Kidney (tissue), 14 donors: Measurements from ENCODE around the gene KRTAP5-11. TPM values are rescaled to one million over a fixed set of nuclear protein-coding genes. Genes with fewer than 3 reads are reported as not detected.
"Not testable (repeated sequence)": the region's sequence is repeated elsewhere in the genome, so short reads cannot be mapped to it uniquely, and the experiment has no call there.

Experiments used
- DNase-seq, 5 donors: peaks; one replicate each; pipeline ENCODE4 v3.0.0-alpha.2; 2013 to 2020
- FAIRE-seq: peaks from 2 replicates; lab custom pipeline; 2012; peaks lifted over from hg19 to GRCh38; lab: Jason Lieb, UNC
- H3K27ac ChIP-seq, 2 donors: one replicate each; pipeline ENCODE4 v1.7.0; 2013; ENCODE audit warnings: low read depth in 2 of 2, low read length in 2 of 2, inconsistent platforms in 1 of 2
- H3K27me3 ChIP-seq: one replicate; pipeline ENCODE4 v1.7.1; 2013; ENCODE audit warnings: low read length, inconsistent platforms; ENCODE audit not compliant: control insufficient read depth, insufficient read depth
- H3K36me3 ChIP-seq, 3 donors: one replicate each; pipeline versions ENCODE4 v1.7.0 to v1.7.1; 2013; ENCODE audit warnings: low read length in 3 of 3, control low read depth in 1 of 3, inconsistent platforms in 1 of 3; ENCODE audit not compliant: insufficient read depth in 3 of 3, control insufficient read depth in 2 of 3
- H3K4me1 ChIP-seq, 3 donors: one replicate each; pipeline versions ENCODE4 v1.7.0 to v1.7.1; 2013; ENCODE audit warnings: low read length in 3 of 3, inconsistent platforms in 1 of 3, low read depth in 1 of 3; ENCODE audit not compliant: control insufficient read depth in 2 of 3, insufficient read depth in 2 of 3
- H3K4me3 ChIP-seq, 3 donors: one replicate each; pipeline versions ENCODE4 v1.7.0 to v1.8.1; 2013; ENCODE audit warnings: low read length in 3 of 3, control low read depth in 1 of 3, inconsistent platforms in 1 of 3
- H3K9ac ChIP-seq, 3 donors: one replicate each; pipeline versions ENCODE4 v1.7.0 to v1.7.1; 2013; ENCODE audit warnings: low read length in 3 of 3, control low read depth in 1 of 3, inconsistent platforms in 1 of 3
- H3K9me3 ChIP-seq, 3 donors: one replicate each; pipeline versions ENCODE4 v1.7.0 to v1.7.1; 2013; ENCODE audit warnings: low read length in 3 of 3, control low read depth in 1 of 3, inconsistent platforms in 1 of 3; ENCODE audit not compliant: control insufficient read depth in 2 of 3, insufficient read depth in 1 of 3
- intact Hi-C: fragments of 100-400 bp; cut with DNase I; formaldehyde crosslinking; loops from one replicate; pipeline ENCODE4 v1.11.1; 2022
- polyA plus RNA-seq: library from polyadenylated mRNA; stranded (reverse); fragments of 350-450 nt; fragmentation: Illumina TruSeq; extraction: RNeasy Lipid Tissue Mini Kit (QIAGEN cat#74804); gene quantifications from one replicate; pipeline ENCODE4 v1.2.3, GENCODE V29; 2014; ENCODE audit warnings: low read depth, low replicate concordance; ENCODE audit not compliant: insufficient read depth
- total RNA-seq: library from RNA; stranded (reverse); fragmentation: NEBNext Ultra II Directional; extraction: Animal tissue kit (Norgen Biotek cat#: 25700); gene quantifications from one replicate; pipeline ENCODE4 v1.2.1, GENCODE V29; 2021
- TF ChIP-seq, protein P1 (sequence below): IDR thresholded peaks from 3 replicates; pipeline ENCODE4 v1.5.1; 2012; ENCODE audit warnings: mild to moderate bottlenecking, moderate library complexity, borderline replicate concordance; ENCODE audit not compliant: insufficient read depth; ENCODE audit errors: extremely low read depth
- donor health status: control.
- donor health status: control.
- donor health status: control.
- donor health status: control.
- donor health status: control.
- donor health status: DM: yes; HTN: yes; CAD: no.
- donor health status: Normal renal cell carcinoma (clear cell type).

The KRTAP5-11 gene
- total and polyA plus RNA-seq, 2 donors from 2014 or later: not detected

DNA sequence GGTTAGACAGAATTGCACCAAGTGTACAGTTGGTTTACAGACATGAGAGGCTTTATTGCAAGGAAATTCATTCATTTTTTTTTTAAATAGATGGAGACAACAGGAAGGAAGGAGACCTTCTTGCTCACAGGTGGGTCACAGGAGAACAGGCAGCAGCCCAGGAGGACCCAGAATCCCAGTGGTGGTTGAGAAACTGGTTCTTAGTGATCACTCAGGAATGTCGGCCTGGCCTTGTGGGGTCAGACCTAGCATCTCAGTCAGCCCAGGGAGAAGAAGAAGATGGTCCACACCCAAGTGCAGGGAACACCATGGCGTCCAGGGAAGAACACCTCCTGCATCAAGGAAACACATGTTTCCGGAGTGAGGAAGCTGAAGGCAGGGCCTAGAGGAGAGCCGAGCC lies 849 bp downstream of the KRTAP5-11 start:
- Histone ChIP-seq H3K36me3 (no peaks in the 10 kb centered on the region), H3K9me3 (no peaks in the 10 kb centered on the region), H3K9ac (no peak overlapping the region), H3K27me3 (no peaks in the 10 kb centered on the region), H3K4me3 (no peak overlapping the region), H3K27ac (no peak overlapping the region), H3K4me1 (no peaks in the 10 kb centered on the region)
- intact Hi-C loops: no loop called here
- DNase-seq: no peak
- FAIRE-seq: no peak
- TF ChIP-seq, protein P1, sequence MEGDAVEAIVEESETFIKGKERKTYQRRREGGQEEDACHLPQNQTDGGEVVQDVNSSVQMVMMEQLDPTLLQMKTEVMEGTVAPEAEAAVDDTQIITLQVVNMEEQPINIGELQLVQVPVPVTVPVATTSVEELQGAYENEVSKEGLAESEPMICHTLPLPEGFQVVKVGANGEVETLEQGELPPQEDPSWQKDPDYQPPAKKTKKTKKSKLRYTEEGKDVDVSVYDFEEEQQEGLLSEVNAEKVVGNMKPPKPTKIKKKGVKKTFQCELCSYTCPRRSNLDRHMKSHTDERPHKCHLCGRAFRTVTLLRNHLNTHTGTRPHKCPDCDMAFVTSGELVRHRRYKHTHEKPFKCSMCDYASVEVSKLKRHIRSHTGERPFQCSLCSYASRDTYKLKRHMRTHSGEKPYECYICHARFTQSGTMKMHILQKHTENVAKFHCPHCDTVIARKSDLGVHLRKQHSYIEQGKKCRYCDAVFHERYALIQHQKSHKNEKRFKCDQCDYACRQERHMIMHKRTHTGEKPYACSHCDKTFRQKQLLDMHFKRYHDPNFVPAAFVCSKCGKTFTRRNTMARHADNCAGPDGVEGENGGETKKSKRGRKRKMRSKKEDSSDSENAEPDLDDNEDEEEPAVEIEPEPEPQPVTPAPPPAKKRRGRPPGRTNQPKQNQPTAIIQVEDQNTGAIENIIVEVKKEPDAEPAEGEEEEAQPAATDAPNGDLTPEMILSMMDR: no peak

DNA sequence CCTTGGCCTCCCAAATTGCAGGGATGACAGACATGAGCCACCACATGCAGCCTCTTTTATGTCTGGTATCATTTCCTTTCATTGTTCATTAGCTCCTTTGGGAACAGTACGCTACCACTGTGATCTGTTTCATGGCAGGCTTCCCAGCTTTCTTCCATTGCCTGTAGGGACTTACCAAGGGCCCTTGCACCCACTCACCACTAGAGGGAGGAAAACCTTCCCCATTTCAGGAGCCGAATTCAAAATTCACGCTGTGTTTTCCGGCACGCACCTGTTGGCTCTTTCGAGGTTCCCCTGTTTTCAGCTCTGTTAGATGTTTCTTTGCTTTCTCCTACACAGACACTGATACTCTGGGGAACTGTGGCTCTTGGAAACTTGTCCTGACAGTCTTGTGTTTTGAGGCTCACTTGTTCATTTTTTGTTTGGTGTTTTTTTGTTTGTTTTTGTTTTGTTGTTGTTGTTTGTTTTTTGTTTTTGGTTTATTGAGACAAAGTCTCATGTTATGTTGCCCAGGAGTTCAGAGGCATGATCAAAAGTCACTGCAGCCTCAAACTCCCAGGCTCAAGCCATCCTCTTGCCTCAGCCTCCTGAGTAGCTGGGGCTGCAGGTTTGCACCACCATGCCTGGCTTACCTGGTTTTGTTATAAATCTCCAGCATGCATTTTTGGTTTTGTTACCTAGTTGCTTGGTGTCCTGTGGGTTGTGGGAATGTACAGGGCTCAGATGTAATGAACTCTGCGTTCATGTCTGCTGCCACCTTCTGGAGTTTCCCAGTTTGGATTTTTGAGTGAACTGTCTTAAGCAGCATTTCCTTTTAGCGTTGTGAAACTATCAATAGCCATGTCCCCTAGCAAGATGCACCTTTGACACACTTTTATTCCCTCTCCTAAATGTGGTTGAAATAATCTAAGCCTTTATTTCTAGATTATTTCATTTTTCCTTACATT lies 2.3 kb downstream of the KRTAP5-11 start:
- Histone ChIP-seq H3K4me1 (no peaks in the 10 kb centered on the region), H3K4me3 (no peak overlapping the region), H3K27ac (no peak overlapping the region), H3K9ac (no peak overlapping the region), H3K27me3 (no peaks in the 10 kb centered on the region), H3K36me3 (no peaks in the 10 kb centered on the region), H3K9me3 (no peaks in the 10 kb centered on the region)
- peak in 4 of 5 donors; percentile 47 to 67 (median 62) for DNase-seq
- TF ChIP-seq, protein P1: peak; percentile 63
- no peak for FAIRE-seq
- intact Hi-C loops: no loop called here

DNA sequence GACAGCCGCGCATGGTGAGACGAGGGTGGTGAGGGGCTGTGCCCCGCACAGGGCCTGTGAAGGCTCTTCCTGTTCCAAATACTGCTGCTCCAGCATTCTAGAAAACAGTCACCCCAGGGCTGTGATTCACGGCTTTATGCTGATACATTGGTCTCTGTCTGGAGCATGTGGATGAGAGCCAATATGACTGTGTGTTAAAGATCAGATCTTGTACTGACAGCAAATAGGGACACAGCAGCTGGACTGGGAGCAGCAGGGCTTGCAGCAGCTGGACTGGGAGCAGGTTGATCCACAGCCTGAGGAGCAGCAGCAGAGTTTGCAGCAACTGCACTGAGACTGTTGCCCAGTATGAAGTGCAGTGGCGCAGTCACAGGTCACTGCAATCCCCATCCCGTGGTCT lies 3.2 kb downstream of the KRTAP5-11 start:
- H3K9ac ChIP-seq, H3K36me3 ChIP-seq, FAIRE-seq, H3K4me1 ChIP-seq, H3K9me3 ChIP-seq, DNase-seq, H3K27me3 ChIP-seq, H3K27ac ChIP-seq, intact Hi-C loops, H3K4me3 ChIP-seq: not testable (repeated sequence)

DNA sequence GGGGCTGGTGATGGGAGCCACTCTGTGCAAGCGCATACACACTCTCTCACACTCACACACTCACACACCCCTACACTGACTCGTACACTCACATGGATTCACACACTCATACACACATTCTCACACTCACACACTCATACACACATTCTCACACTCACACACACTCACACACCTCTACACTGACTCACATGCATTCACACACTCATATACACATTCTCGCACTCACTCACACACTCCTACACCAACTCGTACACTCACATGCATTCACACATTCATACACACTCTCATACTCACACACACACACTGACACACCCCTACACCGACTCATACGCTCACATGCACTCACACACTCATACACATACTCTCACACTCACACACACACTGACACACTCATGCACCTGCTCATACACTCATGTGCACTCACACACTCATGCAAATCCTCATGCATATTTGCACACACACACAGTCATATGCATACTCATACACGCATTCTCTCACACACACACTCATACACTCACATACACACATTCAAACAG lies 5.1 kb downstream of the KRTAP5-11 start:
- H3K9me3 ChIP-seq: no peaks in the 10 kb centered on the region
- DNase-seq (no peak), FAIRE-seq (no peak)
- TF ChIP-seq, protein P1: no peak
- H3K4me3 ChIP-seq: no peak overlapping the region
- no peaks in the 10 kb centered on the region for H3K36me3 ChIP-seq
- no peaks in the 10 kb centered on the region for H3K4me1 ChIP-seq
- H3K27ac ChIP-seq: no peak overlapping the region
- intact Hi-C loops: no loop called here
- no peaks in the 10 kb centered on the region for H3K27me3 ChIP-seq
- no peak overlapping the region for H3K9ac ChIP-seq

DNA sequence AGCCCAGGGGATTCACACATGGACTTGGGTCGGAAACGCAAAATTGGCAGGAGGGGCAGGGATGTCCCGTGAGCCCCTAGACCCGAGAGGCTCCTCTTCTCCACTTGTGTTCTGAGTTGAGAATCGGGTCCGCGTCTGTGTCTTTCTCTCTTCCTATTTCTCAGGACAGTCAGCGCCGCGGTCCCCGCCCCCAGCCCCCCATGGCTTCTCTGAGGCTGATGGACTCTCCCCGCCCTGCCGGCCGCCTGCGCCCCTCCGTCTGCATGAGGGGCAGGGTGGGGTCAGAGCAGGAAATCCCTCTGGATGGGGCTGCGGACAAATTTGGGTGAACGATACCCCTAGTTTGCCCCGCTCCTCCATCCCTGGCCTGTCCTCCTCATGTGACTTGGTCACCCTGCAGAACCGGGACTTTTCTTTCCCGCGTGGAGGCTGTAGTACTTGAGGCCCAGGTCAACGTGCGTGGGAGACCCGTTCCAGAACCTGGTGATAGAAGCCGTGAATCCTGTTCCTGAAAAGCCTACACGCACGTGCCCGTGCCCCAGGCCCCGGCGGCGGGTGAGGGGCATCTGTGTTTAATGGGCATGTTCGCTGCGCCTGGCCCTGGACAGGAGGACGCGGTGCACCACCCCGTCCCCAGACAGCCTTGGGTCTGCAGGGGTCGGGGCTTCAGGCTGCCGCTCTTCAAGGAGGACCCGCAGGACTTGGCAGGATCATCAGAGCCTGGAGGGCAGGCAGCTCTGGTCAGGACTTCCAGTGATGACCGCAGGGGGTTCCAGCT lies 5.8 kb downstream of the KRTAP5-11 start:
- intact Hi-C loops, H3K9me3 ChIP-seq, H3K36me3 ChIP-seq, H3K9ac ChIP-seq, H3K27ac ChIP-seq, H3K4me1 ChIP-seq, FAIRE-seq, H3K27me3 ChIP-seq, H3K4me3 ChIP-seq, DNase-seq: not testable (repeated sequence)
